ENCODE measurements around the gene LDB3.
"Not testable (repeated sequence)": the region's sequence is repeated elsewhere in the genome, so short reads cannot be mapped to it uniquely, and the experiment has no call there.

The LDB3 gene

GRCh38 chr10:86728056-86728455 is 59.7 kb downstream of the LDB3 start:
- Histone ChIP-seq H3K36me3 (ENCODE audit: insufficient read depth, low read depth, low read length) (no peaks in the 10 kb centered on the region), H3K27ac (ENCODE audit: low read length) (no peak overlapping the region), H3K9ac (ENCODE audit: low read depth, low read length) (no peak overlapping the region), H3K9me3 (ENCODE audit: insufficient read depth, low read depth, low read length) (no peaks in the 10 kb centered on the region), H3K27me3 (ENCODE audit: insufficient read depth, low read length) (no peaks in the 10 kb centered on the region), H3K4me3 (ENCODE audit: low read length) (no peak overlapping the region), H3K4me1 (ENCODE audit: insufficient read depth, low read length) (peaks cover 2% of the 10 kb centered on the region; the same call in 1 of the 2 replicates)

DNA sequence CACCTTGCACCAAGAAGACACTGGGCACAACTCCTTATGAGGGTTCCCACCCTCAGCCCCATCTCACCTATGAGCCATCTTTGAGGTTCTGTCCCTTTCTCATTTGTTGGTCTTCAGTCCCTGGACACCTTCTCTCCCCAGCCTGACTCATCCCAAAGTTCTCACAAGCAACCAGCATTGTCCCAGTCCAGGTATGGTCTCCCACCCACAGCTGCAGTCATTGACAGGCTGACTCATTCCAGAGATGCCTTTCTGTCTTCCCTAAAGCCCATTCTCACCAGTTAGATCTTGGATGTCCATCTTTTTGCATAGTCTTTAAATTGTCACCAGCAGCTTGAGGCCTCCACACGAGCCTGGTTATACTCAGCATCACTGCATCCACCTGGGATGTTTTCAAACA is 61.4 kb downstream of the LDB3 start:
- H3K36me3 ChIP-seq (ENCODE audit: insufficient read depth, low read depth, low read length) = no peaks in the 10 kb centered on the region
- H3K27me3 ChIP-seq (ENCODE audit: insufficient read depth, low read length) = no peaks in the 10 kb centered on the region
- H3K4me3 ChIP-seq (ENCODE audit: low read length) = no peak overlapping the region

GRCh38 chr10:86730227-86730626 is 61.9 kb downstream of the LDB3 start:
- H3K27me3 ChIP-seq (ENCODE audit: insufficient read depth, low read length) = no peaks in the 10 kb centered on the region
- H3K4me1 ChIP-seq (ENCODE audit: insufficient read depth, low read length) = peaks cover 3% of the 10 kb centered on the region; the same call in 1 of the 2 replicates
- H3K4me3 ChIP-seq (ENCODE audit: low read length) = no peak overlapping the region
- H3K36me3 ChIP-seq (ENCODE audit: insufficient read depth, low read depth, low read length) = no peaks in the 10 kb centered on the region
- H3K9ac ChIP-seq (ENCODE audit: low read depth, low read length) = no peak overlapping the region
- H3K27ac ChIP-seq (ENCODE audit: low read length) = no peak overlapping the region
- H3K9me3 ChIP-seq (ENCODE audit: insufficient read depth, low read depth, low read length) = no peaks in the 10 kb centered on the region

More for the DNA sequence above, 61.4 kb downstream of the LDB3 start:
- H3K9ac ChIP-seq (ENCODE audit: low read depth, low read length) = no peak overlapping the region
- no peak overlapping the region for H3K27ac ChIP-seq (ENCODE audit: low read length)
- H3K9me3 ChIP-seq (ENCODE audit: insufficient read depth, low read depth, low read length) = no peaks in the 10 kb centered on the region
- peaks cover 3% of the 10 kb centered on the region; the same call in 1 of the 2 replicates for H3K4me1 ChIP-seq (ENCODE audit: insufficient read depth, low read length)

- H3K4me1 ChIP-seq (ENCODE audit: insufficient read depth, low read length) = peaks cover 3% of the 10 kb centered on the region; the same call in 1 of the 2 replicates
- H3K9ac ChIP-seq (ENCODE audit: low read depth, low read length) = no peak overlapping the region
- H3K27ac ChIP-seq (ENCODE audit: low read length) = no peak overlapping the region
- H3K4me3 ChIP-seq (ENCODE audit: low read length) = no peak overlapping the region
- H3K36me3 ChIP-seq (ENCODE audit: insufficient read depth, low read depth, low read length) = no peaks in the 10 kb centered on the region
- no peaks in the 10 kb centered on the region for H3K27me3 ChIP-seq (ENCODE audit: insufficient read depth, low read length)
- H3K9me3 ChIP-seq (ENCODE audit: insufficient read depth, low read depth, low read length) = no peaks in the 10 kb centered on the region
Observed at GRCh38 chr10:86732771-86733170, 64.5 kb downstream of the LDB3 start.

DNA sequence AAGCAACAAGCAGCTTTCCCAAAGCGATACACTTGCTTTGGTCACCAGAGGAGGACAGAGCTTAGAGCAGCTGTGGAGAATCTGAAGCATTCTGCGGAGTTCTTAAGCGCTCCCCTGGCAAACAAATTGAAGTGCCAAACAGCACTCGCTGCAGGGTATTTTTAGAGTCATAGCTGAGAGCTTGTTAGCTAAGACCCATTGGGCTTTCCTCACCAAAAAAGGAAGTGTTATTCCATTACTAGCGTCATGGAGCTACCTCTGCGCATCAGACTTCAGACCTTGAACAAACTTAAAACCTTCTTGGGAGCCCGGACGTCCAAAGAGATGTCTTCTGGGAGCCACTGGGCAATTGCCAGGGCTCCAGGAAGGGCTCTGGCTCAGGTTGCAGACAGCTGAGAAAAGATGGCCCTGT is 65.0 kb downstream of the LDB3 start:
- Histone ChIP-seq H3K27ac (ENCODE audit: low read length) (no peak overlapping the region), H3K4me1 (ENCODE audit: insufficient read depth, low read length) (peaks cover 3% of the 10 kb centered on the region; the same call in 1 of the 2 replicates), H3K27me3 (ENCODE audit: insufficient read depth, low read length) (no peaks in the 10 kb centered on the region), H3K9ac (ENCODE audit: low read depth, low read length) (no peak overlapping the region), H3K4me3 (ENCODE audit: low read length) (no peak overlapping the region), H3K9me3 (ENCODE audit: insufficient read depth, low read depth, low read length) (no peaks in the 10 kb centered on the region), H3K36me3 (ENCODE audit: insufficient read depth, low read depth, low read length) (no peaks in the 10 kb centered on the region)

GRCh38 chr10:86734207-86734988 is 66.1 kb downstream of the LDB3 start:
- H3K4me3 ChIP-seq (ENCODE audit: low read length) = no peak overlapping the region
- H3K4me1 ChIP-seq (ENCODE audit: insufficient read depth, low read length) = peaks cover 3% of the 10 kb centered on the region; the same call in 1 of the 2 replicates
- H3K27ac ChIP-seq (ENCODE audit: low read length) = no peak overlapping the region
- no peaks in the 10 kb centered on the region for H3K9me3 ChIP-seq (ENCODE audit: insufficient read depth, low read depth, low read length)
- no peaks in the 10 kb centered on the region for H3K27me3 ChIP-seq (ENCODE audit: insufficient read depth, low read length)
- no peak overlapping the region for H3K9ac ChIP-seq (ENCODE audit: low read depth, low read length)
- no peaks in the 10 kb centered on the region for H3K36me3 ChIP-seq (ENCODE audit: insufficient read depth, low read depth, low read length)

GRCh38 chr10:86735278-86735677 is 67.0 kb downstream of the LDB3 start:
- H3K27me3 ChIP-seq (ENCODE audit: insufficient read depth, low read length); H3K36me3 ChIP-seq (ENCODE audit: insufficient read depth, low read depth, low read length); H3K4me1 ChIP-seq (ENCODE audit: insufficient read depth, low read length); H3K27ac ChIP-seq (ENCODE audit: low read length); H3K9ac ChIP-seq (ENCODE audit: low read depth, low read length); H3K4me3 ChIP-seq (ENCODE audit: low read length); H3K9me3 ChIP-seq (ENCODE audit: insufficient read depth, low read depth, low read length): not testable (repeated sequence)

DNA sequence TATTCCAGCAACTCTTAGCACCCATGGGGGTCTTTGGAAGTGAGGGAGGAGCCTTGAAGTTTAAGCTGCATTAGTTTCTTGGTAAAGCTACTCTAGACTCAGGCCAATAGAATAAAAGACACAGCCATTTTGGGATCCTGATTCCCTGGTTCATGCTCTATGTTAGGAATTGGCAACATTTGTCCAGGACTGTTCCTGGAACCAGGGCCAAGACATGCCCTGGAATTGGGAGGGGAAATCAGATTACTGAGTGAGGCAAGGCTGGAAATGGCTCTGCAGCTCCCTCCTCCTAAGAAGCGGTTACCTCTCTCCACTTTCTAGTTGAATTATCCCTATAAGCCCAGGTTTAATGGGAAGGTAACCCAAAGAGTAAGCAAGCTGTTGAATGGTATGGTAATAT is 73.9 kb downstream of the LDB3 start:
- no peaks in the 10 kb centered on the region for H3K4me1 ChIP-seq (ENCODE audit: insufficient read depth, low read length)
- H3K9ac ChIP-seq (ENCODE audit: low read depth, low read length) = no peak overlapping the region
- no peaks in the 10 kb centered on the region for H3K36me3 ChIP-seq (ENCODE audit: insufficient read depth, low read depth, low read length)
- H3K9me3 ChIP-seq (ENCODE audit: insufficient read depth, low read depth, low read length) = no peaks in the 10 kb centered on the region
- no peak overlapping the region for H3K4me3 ChIP-seq (ENCODE audit: low read length)
- no peak overlapping the region for H3K27ac ChIP-seq (ENCODE audit: low read length)
- no peaks in the 10 kb centered on the region for H3K27me3 ChIP-seq (ENCODE audit: insufficient read depth, low read length)

DNA sequence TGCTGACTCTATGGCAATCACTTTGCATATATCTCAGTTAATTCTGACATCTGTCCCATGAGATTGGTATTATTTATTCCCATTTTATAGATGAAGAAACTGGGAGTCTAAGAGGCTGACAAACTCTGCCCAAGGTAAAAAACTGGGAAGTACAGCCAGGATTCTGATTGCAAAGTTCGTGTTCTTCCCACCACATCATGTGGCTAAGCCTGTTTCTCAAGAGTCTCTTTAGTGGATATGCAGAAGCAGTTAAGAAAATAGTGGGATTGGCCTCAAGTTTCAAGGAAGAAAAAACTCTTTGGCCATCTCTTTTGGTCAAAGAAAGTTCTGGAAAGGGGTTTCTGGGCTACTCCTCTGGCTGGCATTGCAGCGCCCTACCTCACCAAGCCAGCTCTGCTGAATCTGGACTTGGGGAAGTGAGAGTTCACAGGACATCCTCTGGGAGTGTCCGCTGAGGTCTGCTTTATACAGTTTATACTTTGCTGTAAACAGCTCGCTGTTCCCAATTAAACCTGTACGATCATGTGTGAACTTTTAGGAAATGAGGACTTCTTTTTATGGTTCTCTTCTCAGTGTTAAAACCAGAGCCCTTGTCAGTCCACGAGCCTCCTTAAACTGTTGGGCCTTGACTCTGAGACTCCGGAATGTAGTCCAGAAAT is 75.9 kb downstream of the LDB3 start:
- no peaks in the 10 kb centered on the region for H3K9me3 ChIP-seq (ENCODE audit: insufficient read depth, low read depth, low read length)
- no peaks in the 10 kb centered on the region for H3K4me1 ChIP-seq (ENCODE audit: insufficient read depth, low read length)
- no peak overlapping the region for H3K4me3 ChIP-seq (ENCODE audit: low read length)
- no peak overlapping the region for H3K27ac ChIP-seq (ENCODE audit: low read length)
- no peaks in the 10 kb centered on the region for H3K36me3 ChIP-seq (ENCODE audit: insufficient read depth, low read depth, low read length)
- H3K9ac ChIP-seq (ENCODE audit: low read depth, low read length) = no peak overlapping the region
- no peaks in the 10 kb centered on the region for H3K27me3 ChIP-seq (ENCODE audit: insufficient read depth, low read length)

DNA sequence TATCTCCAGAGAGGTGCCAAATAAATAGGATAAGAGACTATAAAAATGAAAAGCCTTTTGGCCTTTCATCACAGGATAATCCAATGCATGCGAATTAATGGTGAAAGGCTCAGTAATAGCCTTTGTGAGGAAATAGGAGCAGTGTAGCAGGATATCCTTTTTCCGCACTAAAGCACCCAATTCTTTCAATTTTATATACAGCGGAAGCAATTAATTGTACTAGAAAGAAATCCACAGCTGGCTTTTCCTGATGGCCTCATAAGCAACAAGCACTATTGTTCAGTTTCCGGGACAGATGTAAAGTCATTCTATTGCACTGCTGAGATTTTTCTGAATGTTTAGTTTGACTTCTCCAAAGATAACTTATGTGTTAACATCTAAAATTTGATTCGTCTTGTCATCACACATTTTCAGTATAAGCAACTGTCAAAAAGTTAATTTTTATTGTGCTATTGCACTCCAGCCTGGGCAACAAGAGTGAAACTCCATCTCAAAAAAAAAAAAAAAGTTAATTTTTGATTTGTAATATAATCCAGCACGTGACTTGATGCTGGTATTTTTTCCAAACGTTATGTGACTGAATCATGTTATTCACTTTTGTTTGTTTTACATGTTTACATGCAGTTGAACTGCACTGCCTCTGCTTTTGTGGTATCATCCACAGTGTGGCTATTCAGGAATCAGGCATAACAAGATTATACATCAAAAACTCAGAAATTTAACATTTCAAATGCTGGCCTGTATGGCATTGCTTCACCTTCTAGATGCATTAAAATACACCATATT is 79.7 kb downstream of the LDB3 start:
- H3K9ac ChIP-seq (ENCODE audit: low read depth, low read length) = no peak overlapping the region
- H3K9me3 ChIP-seq (ENCODE audit: insufficient read depth, low read depth, low read length) = no peaks in the 10 kb centered on the region
- H3K27ac ChIP-seq (ENCODE audit: low read length) = no peak overlapping the region
- H3K36me3 ChIP-seq (ENCODE audit: insufficient read depth, low read depth, low read length) = no peaks in the 10 kb centered on the region
- peaks cover 8% of the 10 kb centered on the region for H3K4me1 ChIP-seq (ENCODE audit: insufficient read depth, low read length)
- H3K4me3 ChIP-seq (ENCODE audit: low read length) = no peak overlapping the region
- H3K27me3 ChIP-seq (ENCODE audit: insufficient read depth, low read length) = no peaks in the 10 kb centered on the region

- H3K27ac ChIP-seq (ENCODE audit: low read length) = no peak overlapping the region
- no peaks in the 10 kb centered on the region for H3K27me3 ChIP-seq (ENCODE audit: insufficient read depth, low read length)
- no peak overlapping the region for H3K4me3 ChIP-seq (ENCODE audit: low read length)
- H3K9me3 ChIP-seq (ENCODE audit: insufficient read depth, low read depth, low read length) = no peaks in the 10 kb centered on the region
- no peaks in the 10 kb centered on the region for H3K36me3 ChIP-seq (ENCODE audit: insufficient read depth, low read depth, low read length)
- peaks cover 8% of the 10 kb centered on the region for H3K4me1 ChIP-seq (ENCODE audit: insufficient read depth, low read length)
- H3K9ac ChIP-seq (ENCODE audit: low read depth, low read length) = no peak overlapping the region
Observed at GRCh38 chr10:86749854-86750253, 81.5 kb downstream of the LDB3 start.

Data from iPS-20b (cell line).